ENCODE data around the gene CDC23. TPM values are rescaled to one million over a fixed set of nuclear protein-coding genes. Genes with fewer than 3 reads are reported as not detected.
"Not testable (repeated sequence)": the region's sequence is repeated elsewhere in the genome, so short reads cannot be mapped to it uniquely, and the experiment has no call there.

Gene CDC23
- total RNA-seq, 2 donors from 2014 or later: 12.4 to 18.2 TPM

- no peak for DNase-seq
- Mint-ChIP-seq H3K4me3 (no peak overlapping the region), H3K27me3 (peaks cover 31% of the 10 kb centered on the region), H3K36me3 (ENCODE audit: low read depth) (no peaks in the 10 kb centered on the region), H3K4me1 (no peaks in the 10 kb centered on the region), H3K27ac (no peak overlapping the region)
- H3K9me3 ChIP-seq (ENCODE audit: control insufficient read depth, low read length, poor library complexity, severe bottlenecking): no peaks in the 10 kb centered on the region
- ATAC-seq: no peak
These were observed 21.5 kb upstream of the CDC23 start for GRCh38 chr5:138234651-138235050.

GRCh38 chr5:138233280-138233679, 20.2 kb upstream of the CDC23 start:
- Mint-ChIP-seq H3K4me1 (no peaks in the 10 kb centered on the region), H3K4me3 (no peak overlapping the region), H3K27me3 (peaks cover 19% of the 10 kb centered on the region), H3K36me3 (ENCODE audit: low read depth) (no peaks in the 10 kb centered on the region), H3K27ac (no peak overlapping the region)
- ATAC-seq (no peak), DNase-seq (no peak)
- no peaks in the 10 kb centered on the region for H3K9me3 ChIP-seq (ENCODE audit: control insufficient read depth, low read length, poor library complexity, severe bottlenecking)

GRCh38 chr5:138230981-138231589, 18.0 kb upstream of the CDC23 start:
- ATAC-seq: no peak
- H3K4me3 Mint-ChIP-seq: no peak overlapping the region
- no peaks in the 10 kb centered on the region for H3K4me1 Mint-ChIP-seq
- H3K36me3 Mint-ChIP-seq (ENCODE audit: low read depth): no peaks in the 10 kb centered on the region
- DNase-seq: no peak
- peaks cover 5% of the 10 kb centered on the region for H3K9me3 ChIP-seq (ENCODE audit: control insufficient read depth, low read length, poor library complexity, severe bottlenecking)
- peaks cover 19% of the 10 kb centered on the region for H3K27me3 Mint-ChIP-seq
- no peak overlapping the region for H3K27ac Mint-ChIP-seq

- H3K27me3 Mint-ChIP-seq: peaks cover 19% of the 10 kb centered on the region
- DNase-seq (no peak), ATAC-seq (no peak)
- no peak overlapping the region for H3K27ac Mint-ChIP-seq
- H3K4me1 Mint-ChIP-seq: no peaks in the 10 kb centered on the region
- no peaks in the 10 kb centered on the region for H3K36me3 Mint-ChIP-seq (ENCODE audit: low read depth)
- H3K9me3 ChIP-seq (ENCODE audit: control insufficient read depth, low read length, poor library complexity, severe bottlenecking): peaks cover 5% of the 10 kb centered on the region
- no peak overlapping the region for H3K4me3 Mint-ChIP-seq
These were observed 17.1 kb upstream of the CDC23 start for GRCh38 chr5:138230261-138230660.

GRCh38 chr5:138229387-138229786, 16.3 kb upstream of the CDC23 start:
- peaks cover 19% of the 10 kb centered on the region for H3K27me3 Mint-ChIP-seq
- peaks cover 5% of the 10 kb centered on the region for H3K9me3 ChIP-seq (ENCODE audit: control insufficient read depth, low read length, poor library complexity, severe bottlenecking)
- H3K27ac Mint-ChIP-seq: no peak overlapping the region
- ATAC-seq (no peak), DNase-seq (no peak)
- no peaks in the 10 kb centered on the region for H3K36me3 Mint-ChIP-seq (ENCODE audit: low read depth)
- no peak overlapping the region for H3K4me3 Mint-ChIP-seq
- no peaks in the 10 kb centered on the region for H3K4me1 Mint-ChIP-seq

- H3K9me3 ChIP-seq (ENCODE audit: control insufficient read depth, low read length, poor library complexity, severe bottlenecking): peaks cover 5% of the 10 kb centered on the region
- H3K27ac Mint-ChIP-seq: no peak overlapping the region
- no peak overlapping the region for H3K4me3 Mint-ChIP-seq
- ATAC-seq: no peak
- DNase-seq: no peak
- H3K4me1 Mint-ChIP-seq: no peaks in the 10 kb centered on the region
- peaks cover 31% of the 10 kb centered on the region for H3K27me3 Mint-ChIP-seq
- H3K36me3 Mint-ChIP-seq (ENCODE audit: low read depth): no peaks in the 10 kb centered on the region
These were observed 13.8 kb upstream of the CDC23 start for GRCh38 chr5:138226910-138227309.

GRCh38 chr5:138224712-138225111, 11.6 kb upstream of the CDC23 start:
- Mint-ChIP-seq H3K27ac (no peak overlapping the region), H3K27me3 (peaks cover 16% of the 10 kb centered on the region), H3K36me3 (ENCODE audit: low read depth) (no peaks in the 10 kb centered on the region), H3K4me3 (no peak overlapping the region), H3K4me1 (no peaks in the 10 kb centered on the region)
- DNase-seq (no peak), ATAC-seq (no peak)
- peaks cover 5% of the 10 kb centered on the region for H3K9me3 ChIP-seq (ENCODE audit: control insufficient read depth, low read length, poor library complexity, severe bottlenecking)

- no peak overlapping the region for H3K27ac Mint-ChIP-seq
- H3K36me3 Mint-ChIP-seq (ENCODE audit: low read depth): no peaks in the 10 kb centered on the region
- peaks cover 5% of the 10 kb centered on the region for H3K9me3 ChIP-seq (ENCODE audit: control insufficient read depth, low read length, poor library complexity, severe bottlenecking)
- ATAC-seq (no peak), DNase-seq (no peak)
- peaks cover 25% of the 10 kb centered on the region for H3K27me3 Mint-ChIP-seq
- H3K4me3 Mint-ChIP-seq: no peak overlapping the region
- H3K4me1 Mint-ChIP-seq: no peaks in the 10 kb centered on the region
These were observed 10.4 kb upstream of the CDC23 start for GRCh38 chr5:138223532-138223931.

- ATAC-seq: no peak
- H3K9me3 ChIP-seq (ENCODE audit: control insufficient read depth, low read length, poor library complexity, severe bottlenecking): no peaks in the 10 kb centered on the region
- no peak for DNase-seq
- H3K36me3 Mint-ChIP-seq (ENCODE audit: low read depth): peaks cover 5% of the 10 kb centered on the region
- no peak overlapping the region for H3K4me3 Mint-ChIP-seq
- H3K4me1 Mint-ChIP-seq: peaks cover 11% of the 10 kb centered on the region
- H3K27me3 Mint-ChIP-seq: peaks cover 9% of the 10 kb centered on the region
- no peak overlapping the region for H3K27ac Mint-ChIP-seq
These were observed 3.7 kb upstream of the CDC23 start for GRCh38 chr5:138216799-138217198.

GRCh38 chr5:138212828-138213160, 329 bp downstream of the CDC23 start:
- Mint-ChIP-seq H3K27me3 (no peaks in the 10 kb centered on the region), H3K4me1 (peaks cover 17% of the 10 kb centered on the region), H3K4me3 (peak overlapping the region; percentile 100), H3K27ac (peak overlapping the region; percentile 98), H3K36me3 (ENCODE audit: low read depth) (peaks cover 9% of the 10 kb centered on the region)
- H3K9me3 ChIP-seq (ENCODE audit: control insufficient read depth, low read length, poor library complexity, severe bottlenecking): no peaks in the 10 kb centered on the region
- peak; percentile 38 for ATAC-seq
- DNase-seq: peak in 1 of 3 donors; percentile 9

GRCh38 chr5:138210985-138211384, 2.1 kb downstream of the CDC23 start:
- no peak overlapping the region for H3K4me3 Mint-ChIP-seq
- ATAC-seq: no peak
- peaks cover 9% of the 10 kb centered on the region for H3K36me3 Mint-ChIP-seq (ENCODE audit: low read depth)
- no peak overlapping the region for H3K27ac Mint-ChIP-seq
- no peaks in the 10 kb centered on the region for H3K9me3 ChIP-seq (ENCODE audit: control insufficient read depth, low read length, poor library complexity, severe bottlenecking)
- DNase-seq: no peak
- H3K27me3 Mint-ChIP-seq: no peaks in the 10 kb centered on the region
- H3K4me1 Mint-ChIP-seq: peaks cover 17% of the 10 kb centered on the region

GRCh38 chr5:138193859-138194258, 19.3 kb downstream of the CDC23 start:
- H3K27ac Mint-ChIP-seq, ATAC-seq: not testable (repeated sequence)

GRCh38 chr5:138192826-138193225, 20.3 kb downstream of the CDC23 start:
- Mint-ChIP-seq H3K4me3 (no peak overlapping the region), H3K27me3 (no peaks in the 10 kb centered on the region), H3K27ac (peak overlapping the region; percentile 45), H3K36me3 (ENCODE audit: low read depth) (peaks cover 7% of the 10 kb centered on the region), H3K4me1 (no peaks in the 10 kb centered on the region)
- DNase-seq: no peak
- H3K9me3 ChIP-seq (ENCODE audit: control insufficient read depth, low read length, poor library complexity, severe bottlenecking): no peaks in the 10 kb centered on the region
- ATAC-seq: no peak

More at GRCh38 chr5:138193859-138194258, 19.3 kb downstream of the CDC23 start:
- not testable (repeated sequence) for DNase-seq; H3K27me3 Mint-ChIP-seq; H3K36me3 Mint-ChIP-seq (ENCODE audit: low read depth); H3K9me3 ChIP-seq (ENCODE audit: control insufficient read depth, low read length, poor library complexity, severe bottlenecking); H3K4me1 Mint-ChIP-seq; H3K4me3 Mint-ChIP-seq

GRCh38 chr5:138188626-138189025, 24.5 kb downstream of the CDC23 start:
- no peaks in the 10 kb centered on the region for H3K4me1 Mint-ChIP-seq
- no peaks in the 10 kb centered on the region for H3K9me3 ChIP-seq (ENCODE audit: control insufficient read depth, low read length, poor library complexity, severe bottlenecking)
- H3K4me3 Mint-ChIP-seq: no peak overlapping the region
- H3K27ac Mint-ChIP-seq: peak overlapping the region; percentile 61
- peaks cover 7% of the 10 kb centered on the region for H3K36me3 Mint-ChIP-seq (ENCODE audit: low read depth)
- H3K27me3 Mint-ChIP-seq: no peaks in the 10 kb centered on the region
- ATAC-seq: no peak
- no peak for DNase-seq

Measured in T-helper 17 cell (primary cell).